IMR-90 (cell line): Measurements from ENCODE around the gene SMC1B. TPM values are rescaled to one million over a fixed set of nuclear protein-coding genes. Genes with fewer than 3 reads are reported as not detected.

ENCODE experiments used
- ATAC-seq: fragments of 200-7000 bp; cut with Tn5 transposase; 2 replicates; pipeline ENCODE4 v1.9.1; 2020; ENCODE audit warnings: low read depth, mild to moderate bottlenecking, moderate library complexity
- BruUV-seq: library from RNA; stranded (reverse); fragments of 400-500 nt; replicated peaks from 2 replicates; lab custom pipeline; 2021; lab: Mats Ljungman, UMichigan
- CTCF ChIA-PET: fragments of 300-600 bp; formaldehyde crosslinking; extraction: SDS; loops from one replicate; lab custom pipeline; 2021; ENCODE audit warnings: antibody characterized with exemption; lab: Yijun Ruan, JAX
- POLR2A ChIA-PET: fragments of 300-600 bp; sonication (Branson Sonifier 250); formaldehyde crosslinking; loops from one replicate; lab custom pipeline; 2022; ENCODE audit warnings: antibody characterized with exemption; ENCODE audit not compliant: unreplicated experiment; lab: Charles Lee
- DNase-seq: peaks from one replicate; pipeline ENCODE4 v3.0.0; 2013
- H2AFZ ChIP-seq: replicated peaks from 2 replicates; pipeline ENCODE3; 2013; ENCODE audit warnings: low read length, mild to moderate bottlenecking; ENCODE audit not compliant: poor library complexity
- H2AK5ac ChIP-seq: 2 replicates; pipeline ENCODE4 v1.6.1; 2013; ENCODE audit warnings: low read depth, low read length, inconsistent platforms
- H2AK9ac ChIP-seq: replicated peaks from 2 replicates; pipeline ENCODE3; 2013; ENCODE audit warnings: mild to moderate bottlenecking, low read depth, low read length, moderate library complexity; ENCODE audit not compliant: poor library complexity
- H2BK120ac ChIP-seq: 2 replicates; pipeline ENCODE4 v1.6.1; 2013; ENCODE audit warnings: low read depth, low read length, inconsistent platforms
- H2BK15ac ChIP-seq: 3 replicates; pipeline ENCODE4 v1.6.1; 2013; ENCODE audit warnings: low read depth, low read length, inconsistent platforms
- H2BK20ac ChIP-seq: 2 replicates; pipeline ENCODE4 v1.6.1; 2013; ENCODE audit warnings: low read depth, mild to moderate bottlenecking, inconsistent platforms, low read length, moderate library complexity
- H2BK5ac ChIP-seq: 2 replicates; pipeline ENCODE4 v1.6.1; 2013; ENCODE audit warnings: mild to moderate bottlenecking, low read depth, low read length, inconsistent platforms; ENCODE audit not compliant: poor library complexity, severe bottlenecking
- H3K14ac ChIP-seq: replicated peaks from 2 replicates; pipeline ENCODE4 v1.6.1; 2013; ENCODE audit warnings: low read depth, low read length, inconsistent platforms
- H3K18ac ChIP-seq: 2 replicates; pipeline ENCODE4 v1.6.1; 2013; ENCODE audit warnings: low read depth, low read length, control low read depth
- H3K23ac ChIP-seq: 2 replicates; pipeline ENCODE4 v1.6.1; 2013; ENCODE audit warnings: low read depth, low read length, inconsistent platforms
- H3K27ac ChIP-seq: 2 replicates; pipeline ENCODE4 v1.5.1; 2013; ENCODE audit warnings: mild to moderate bottlenecking, control low read depth, low read length; ENCODE audit not compliant: insufficient read depth
- H3K27me3 ChIP-seq: 2 replicates; pipeline ENCODE4 v1.6.1; 2013; ENCODE audit warnings: low read length; ENCODE audit not compliant: control insufficient read depth, insufficient read depth
- H3K36me3 ChIP-seq: 2 replicates; pipeline ENCODE4 v1.6.1; 2013; ENCODE audit warnings: low read length, mixed read lengths; ENCODE audit not compliant: control insufficient read depth, insufficient read depth
- H3K4ac ChIP-seq: 2 replicates; pipeline ENCODE4 v1.6.1; 2013; ENCODE audit warnings: low read depth, low read length, inconsistent platforms
- H3K4me1 ChIP-seq: 2 replicates; pipeline ENCODE4 v1.6.1; 2013; ENCODE audit warnings: low read length, mixed read lengths; ENCODE audit not compliant: control insufficient read depth, insufficient read depth
- H3K4me2 ChIP-seq: 2 replicates; pipeline ENCODE4 v1.6.1; 2013; ENCODE audit warnings: low read depth, mild to moderate bottlenecking, control low read depth, low read length, moderate library complexity
- H3K4me3 ChIP-seq: 2 replicates; pipeline ENCODE4 v1.5.1; 2013; ENCODE audit warnings: low read depth, mild to moderate bottlenecking, control low read depth, low read length, moderate library complexity; ENCODE audit not compliant: insufficient read depth
- H3K56ac ChIP-seq: 2 replicates; pipeline ENCODE4 v1.6.1; 2013; ENCODE audit warnings: low read length, inconsistent platforms; ENCODE audit not compliant: insufficient read depth; ENCODE audit errors: extremely low read depth
- H3K79me1 ChIP-seq, 2 experiments: 2 replicates each; pipeline ENCODE4 v1.6.1; 2013; ENCODE audit warnings: low read length in 2 of 2, inconsistent platforms in 1 of 2, low read depth in 1 of 2
- H3K9ac ChIP-seq: 2 replicates; pipeline ENCODE4 v1.6.1; 2013; ENCODE audit warnings: low read depth, low read length, control low read depth
- H3K9me1 ChIP-seq: 2 replicates; pipeline ENCODE4 v1.6.1; 2013; ENCODE audit warnings: low read length, inconsistent platforms; ENCODE audit not compliant: insufficient read depth
- H3K9me3 ChIP-seq: 2 replicates; pipeline ENCODE4 v1.6.1; 2013; ENCODE audit warnings: low read length; ENCODE audit not compliant: control insufficient read depth, insufficient read depth
- H4K20me1 ChIP-seq: 2 replicates; pipeline ENCODE4 v1.6.1; 2013; ENCODE audit warnings: low read length, inconsistent platforms; ENCODE audit not compliant: insufficient read depth
- H4K5ac ChIP-seq: 2 replicates; pipeline ENCODE4 v1.6.1; 2013; ENCODE audit warnings: mild to moderate bottlenecking, low read depth, low read length, control low read depth
- H4K8ac ChIP-seq, 2 experiments: 2 replicates each; pipeline ENCODE4 v1.6.1; 2013; ENCODE audit warnings: low read depth in 2 of 2, low read length in 2 of 2, control low read depth in 1 of 2, inconsistent platforms in 1 of 2
- H4K91ac ChIP-seq: 2 replicates; pipeline ENCODE4 v1.6.1; 2013; ENCODE audit warnings: low read depth, low read length, inconsistent platforms; ENCODE audit not compliant: insufficient read depth
- CHD1 ChIP-seq: IDR thresholded peaks from 2 replicates; pipeline ENCODE4 v1.6.1; 2012; ENCODE audit warnings: low read depth, low read length, improper control_type of control experiment
- MAZ ChIP-seq: IDR thresholded peaks from 2 replicates; pipeline ENCODE4 v1.6.1; 2012; ENCODE audit warnings: low read depth, mild to moderate bottlenecking, low read length, improper control_type of control experiment, moderate library complexity, borderline replicate concordance
- POLR2A ChIP-seq: IDR thresholded peaks from 2 replicates; pipeline ENCODE4 v1.6.1; 2012; ENCODE audit warnings: mild to moderate bottlenecking, low read depth, low read length
- RCOR1 ChIP-seq: IDR thresholded peaks from 2 replicates; pipeline ENCODE4 v1.6.1; 2012; ENCODE audit warnings: mild to moderate bottlenecking, low read length, improper control_type of control experiment; ENCODE audit not compliant: insufficient replicate concordance
- WGBS, 2 experiments: methylation state at CpG; one replicate each; pipeline versions ENCODE4 v1.1.5 to v1.1.7; 2013; ENCODE audit warnings: missing lambda C conversion rate in 2 of 2; ENCODE audit not compliant: insufficient read length in 1 of 2; ENCODE audit errors: extremely low coverage in 2 of 2; 5-methylcytosine and 5-hydroxymethylcytosine counted together
- dilution Hi-C: fragments of 300-500 bp; cut with HindIII; formaldehyde crosslinking; loops from one replicate; pipeline ENCODE4 v1.14.3; 2018; ENCODE audit warnings: low sequenced_read_pairs; ENCODE audit not compliant: unreplicated experiment
- in situ Hi-C: fragments of 300-500 bp; cut with MboI; formaldehyde crosslinking; loops from 3 replicates; pipeline ENCODE4 v1.14.3; 2019; ENCODE audit warnings: low sequenced_read_pairs, inconsistent platforms, mixed read lengths
- intact Hi-C: fragments of 100-400 bp; cut with micrococcal nuclease; formaldehyde crosslinking; loops from 2 replicates; pipeline ENCODE4 v1.10.0; 2022
- polyA plus RNA-seq, 3 experiments: library from polyadenylated mRNA; depleted of rRNA; stranded (reverse); fragments of >200 nt; gene quantifications; 2 replicates each; pipeline ENCODE4 v1.2.3, GENCODE V29; 2012; ENCODE audit warnings: low replicate concordance in 1 of 3
- total RNA-seq: library from RNA; depleted of rRNA; stranded (reverse); fragments of >200 nt; gene quantifications from 2 replicates; pipeline ENCODE4 v1.2.3, GENCODE V29; 2012
- TF ChIP-seq, protein P1 (sequence below): conservative IDR thresholded peaks from 2 replicates; pipeline ENCODE4 v1.5.1; 2012; ENCODE audit warnings: mild to moderate bottlenecking, low read depth, low read length, improper control_type of control experiment

SMC1B gene
- total and polyA plus RNA-seq, 2 of the 4 experiments (the other 2 are of a cell fraction), result not detected

DNA sequence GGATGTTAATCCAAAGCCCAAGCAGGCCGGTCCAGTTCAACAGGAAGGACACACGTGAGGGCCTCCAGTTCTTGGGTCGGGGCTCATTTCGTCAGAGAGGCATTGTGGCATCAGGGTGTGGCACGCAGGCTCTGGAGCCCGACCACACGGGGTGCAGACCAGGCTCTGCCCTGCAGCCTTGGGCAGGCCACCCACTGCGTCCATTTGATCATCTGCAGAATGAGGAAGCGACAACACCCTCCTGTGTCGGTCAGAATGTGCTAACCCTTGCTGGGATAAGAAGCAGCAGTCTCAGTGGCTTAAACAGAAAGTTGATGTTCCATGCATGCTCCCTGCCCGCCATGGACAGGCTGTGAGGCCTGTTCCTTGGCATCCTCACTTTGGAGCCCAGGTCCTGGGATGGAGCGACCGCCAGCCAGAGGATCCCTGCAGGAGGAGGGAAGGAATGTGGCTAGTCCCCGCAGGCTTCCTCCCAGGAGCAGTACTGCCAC, 10.9 kb upstream of the SMC1B start:
- H3K23ac ChIP-seq, result no peak overlapping the region
- no peak overlapping the region for H3K18ac ChIP-seq
- no peak overlapping the region for H3K14ac ChIP-seq
- H2AK9ac ChIP-seq, result no peak overlapping the region
- peaks cover 3% of the 10 kb centered on the region for H3K9me3 ChIP-seq
- H3K4me3 ChIP-seq, result no peak overlapping the region
- ATAC-seq, result no peak
- TF ChIP-seq RCOR1 (no peak), CHD1 (no peak), POLR2A (no peak), MAZ (no peak)
- TF ChIP-seq, protein P1, sequence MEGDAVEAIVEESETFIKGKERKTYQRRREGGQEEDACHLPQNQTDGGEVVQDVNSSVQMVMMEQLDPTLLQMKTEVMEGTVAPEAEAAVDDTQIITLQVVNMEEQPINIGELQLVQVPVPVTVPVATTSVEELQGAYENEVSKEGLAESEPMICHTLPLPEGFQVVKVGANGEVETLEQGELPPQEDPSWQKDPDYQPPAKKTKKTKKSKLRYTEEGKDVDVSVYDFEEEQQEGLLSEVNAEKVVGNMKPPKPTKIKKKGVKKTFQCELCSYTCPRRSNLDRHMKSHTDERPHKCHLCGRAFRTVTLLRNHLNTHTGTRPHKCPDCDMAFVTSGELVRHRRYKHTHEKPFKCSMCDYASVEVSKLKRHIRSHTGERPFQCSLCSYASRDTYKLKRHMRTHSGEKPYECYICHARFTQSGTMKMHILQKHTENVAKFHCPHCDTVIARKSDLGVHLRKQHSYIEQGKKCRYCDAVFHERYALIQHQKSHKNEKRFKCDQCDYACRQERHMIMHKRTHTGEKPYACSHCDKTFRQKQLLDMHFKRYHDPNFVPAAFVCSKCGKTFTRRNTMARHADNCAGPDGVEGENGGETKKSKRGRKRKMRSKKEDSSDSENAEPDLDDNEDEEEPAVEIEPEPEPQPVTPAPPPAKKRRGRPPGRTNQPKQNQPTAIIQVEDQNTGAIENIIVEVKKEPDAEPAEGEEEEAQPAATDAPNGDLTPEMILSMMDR, result no peak
- BruUV-seq, result no TSS peak
- 70% methylated on average over 2 of the region's 14 CpGs; no CpG with 5 or more reads in 1 of the 2 experiments for WGBS, 2 experiments
- ChIA-PET CTCF (no interaction called here), POLR2A (no interaction called here)
- H2AFZ ChIP-seq, result no peak overlapping the region
- dilution Hi-C loops, result no loop called here
- H3K4me2 ChIP-seq, result no peak overlapping the region
- no peak overlapping the region for H2BK15ac ChIP-seq
- peaks cover 12% of the 10 kb centered on the region; the same call in 1 of the 2 replicates for H3K27me3 ChIP-seq
- no peaks in the 10 kb centered on the region for H3K4me1 ChIP-seq
- DNase-seq, result no peak
- H3K9ac ChIP-seq, result no peak overlapping the region
- H3K79me1 ChIP-seq, result no peaks in the 10 kb centered on the region
- intact Hi-C loops, result no loop called here
- no peaks in the 10 kb centered on the region for H4K20me1 ChIP-seq
- H4K5ac ChIP-seq, result no peak overlapping the region
- no peak overlapping the region for H2AK5ac ChIP-seq
- no peak overlapping the region for H2BK120ac ChIP-seq
- H3K56ac ChIP-seq, result no peak overlapping the region
- H2BK5ac ChIP-seq, result no peak overlapping the region
- in situ Hi-C loops, result no loop called here
- H3K27ac ChIP-seq, result no peak overlapping the region
- no peak overlapping the region for H4K8ac ChIP-seq
- no peaks in the 10 kb centered on the region for H3K9me1 ChIP-seq
- H2BK20ac ChIP-seq, result no peak overlapping the region
- no peaks in the 10 kb centered on the region for H3K36me3 ChIP-seq
- H4K91ac ChIP-seq, result no peak overlapping the region
- no peak overlapping the region for H3K4ac ChIP-seq
